Measurements from ENCODE around the gene CPEB3. TPM values are rescaled to one million over a fixed set of nuclear protein-coding genes. Genes with fewer than 3 reads are reported as not detected.

CPEB3 gene
- total and polyA plus RNA-seq, 4 donors = 2.1 to 8.4 (median 5.1) TPM

DNA sequence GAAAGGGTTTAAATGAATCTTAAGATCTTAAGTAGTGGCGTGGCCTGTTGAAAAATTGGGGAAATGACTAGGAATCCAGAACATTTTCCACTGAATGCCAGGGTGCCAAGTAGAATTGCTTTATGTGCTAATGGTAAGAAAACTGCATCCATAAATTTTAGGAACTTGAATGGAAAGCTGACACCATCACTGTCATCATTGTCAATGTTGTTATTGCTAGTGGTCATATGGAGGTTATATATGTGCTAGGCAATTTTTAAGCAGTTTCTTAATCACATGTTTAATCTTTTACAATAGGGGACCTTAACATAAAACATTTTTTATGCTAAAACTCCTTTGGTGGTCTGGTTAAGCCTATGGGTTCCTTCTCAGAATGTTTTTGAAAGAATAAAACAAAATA is 13.2 kb upstream of the CPEB3 start:
- no peak for TF ChIP-seq FOXA2 (IDR thresholded peaks at IDR 0.05)
- no peak for TF ChIP-seq NR2F2 (IDR thresholded peaks at IDR 0.05)
- no peak for TF ChIP-seq JUND (IDR thresholded peaks at IDR 0.05)
- no peak for TF ChIP-seq RAD21 (IDR thresholded peaks at IDR 0.05)
- no peak for TF ChIP-seq GABPA (IDR thresholded peaks at IDR 0.05 in 1 of 2, conservative IDR thresholded peaks at IDR 0.05 in 1 of 2)
- TF ChIP-seq REST (IDR thresholded peaks at IDR 0.05) = no peak
- no peak for TF ChIP-seq HNF4A (conservative IDR thresholded peaks at IDR 0.05)
- no peak for TF ChIP-seq HNF4G (IDR thresholded peaks at IDR 0.05)
- TF ChIP-seq, protein P1, sequence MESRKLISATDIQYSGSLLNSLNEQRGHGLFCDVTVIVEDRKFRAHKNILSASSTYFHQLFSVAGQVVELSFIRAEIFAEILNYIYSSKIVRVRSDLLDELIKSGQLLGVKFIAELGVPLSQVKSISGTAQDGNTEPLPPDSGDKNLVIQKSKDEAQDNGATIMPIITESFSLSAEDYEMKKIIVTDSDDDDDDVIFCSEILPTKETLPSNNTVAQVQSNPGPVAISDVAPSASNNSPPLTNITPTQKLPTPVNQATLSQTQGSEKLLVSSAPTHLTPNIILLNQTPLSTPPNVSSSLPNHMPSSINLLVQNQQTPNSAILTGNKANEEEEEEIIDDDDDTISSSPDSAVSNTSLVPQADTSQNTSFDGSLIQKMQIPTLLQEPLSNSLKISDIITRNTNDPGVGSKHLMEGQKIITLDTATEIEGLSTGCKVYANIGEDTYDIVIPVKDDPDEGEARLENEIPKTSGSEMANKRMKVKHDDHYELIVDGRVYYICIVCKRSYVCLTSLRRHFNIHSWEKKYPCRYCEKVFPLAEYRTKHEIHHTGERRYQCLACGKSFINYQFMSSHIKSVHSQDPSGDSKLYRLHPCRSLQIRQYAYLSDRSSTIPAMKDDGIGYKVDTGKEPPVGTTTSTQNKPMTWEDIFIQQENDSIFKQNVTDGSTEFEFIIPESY (IDR thresholded peaks at IDR 0.05) = no peak
- TF ChIP-seq ATF3 (IDR thresholded peaks at IDR 0.05) = no peak
- TF ChIP-seq SP1 (IDR thresholded peaks at IDR 0.05) = no peak
- TF ChIP-seq EGR1 (IDR thresholded peaks at IDR 0.05; ENCODE audit: low read depth in 2 of 2) = no peak
- TF ChIP-seq, protein P2, sequence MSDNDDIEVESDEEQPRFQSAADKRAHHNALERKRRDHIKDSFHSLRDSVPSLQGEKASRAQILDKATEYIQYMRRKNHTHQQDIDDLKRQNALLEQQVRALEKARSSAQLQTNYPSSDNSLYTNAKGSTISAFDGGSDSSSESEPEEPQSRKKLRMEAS (IDR thresholded peaks at IDR 0.05) = no peak
- no peak for TF ChIP-seq TAF1 (conservative IDR thresholded peaks at IDR 0.05)
- no peak for TF ChIP-seq YY1 (IDR thresholded peaks at IDR 0.05)
- TF ChIP-seq, protein P3, sequence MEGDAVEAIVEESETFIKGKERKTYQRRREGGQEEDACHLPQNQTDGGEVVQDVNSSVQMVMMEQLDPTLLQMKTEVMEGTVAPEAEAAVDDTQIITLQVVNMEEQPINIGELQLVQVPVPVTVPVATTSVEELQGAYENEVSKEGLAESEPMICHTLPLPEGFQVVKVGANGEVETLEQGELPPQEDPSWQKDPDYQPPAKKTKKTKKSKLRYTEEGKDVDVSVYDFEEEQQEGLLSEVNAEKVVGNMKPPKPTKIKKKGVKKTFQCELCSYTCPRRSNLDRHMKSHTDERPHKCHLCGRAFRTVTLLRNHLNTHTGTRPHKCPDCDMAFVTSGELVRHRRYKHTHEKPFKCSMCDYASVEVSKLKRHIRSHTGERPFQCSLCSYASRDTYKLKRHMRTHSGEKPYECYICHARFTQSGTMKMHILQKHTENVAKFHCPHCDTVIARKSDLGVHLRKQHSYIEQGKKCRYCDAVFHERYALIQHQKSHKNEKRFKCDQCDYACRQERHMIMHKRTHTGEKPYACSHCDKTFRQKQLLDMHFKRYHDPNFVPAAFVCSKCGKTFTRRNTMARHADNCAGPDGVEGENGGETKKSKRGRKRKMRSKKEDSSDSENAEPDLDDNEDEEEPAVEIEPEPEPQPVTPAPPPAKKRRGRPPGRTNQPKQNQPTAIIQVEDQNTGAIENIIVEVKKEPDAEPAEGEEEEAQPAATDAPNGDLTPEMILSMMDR (IDR thresholded peaks at IDR 0.05; ENCODE audit: low read depth, low read length, missing input control) = no peak
- TF ChIP-seq FOXA1 (IDR thresholded peaks at IDR 0.05) = no peak
- Histone ChIP-seq H3K27me3 (ENCODE audit: control insufficient read depth in 4 of 4, insufficient read depth in 4 of 4, low read length in 3 of 4) (no peaks in the 10 kb centered on the region), H3K27ac (ENCODE audit: low read depth in 1 of 2, low read length in 2 of 2) (no peak overlapping the region), H3K36me3 (ENCODE audit: control insufficient read depth in 4 of 4, insufficient read depth in 3 of 4, low read depth in 1 of 4, low read length in 3 of 4) (peaks cover 0 to 2% (median 0%) of the 10 kb centered on the region in 4 donors), H3K4me1 (ENCODE audit: control insufficient read depth in 4 of 4, insufficient read depth in 4 of 4, low read length in 3 of 4) (no peaks in the 10 kb centered on the region), H3K9ac (ENCODE audit: low read depth in 1 of 2, low read length in 2 of 2) (no peak overlapping the region), H3K4me3 (ENCODE audit: low read depth in 1 of 3, low read length in 3 of 3) (no peak overlapping the region), H3K9me3 (ENCODE audit: control insufficient read depth in 4 of 4, low read length in 3 of 4) (no peaks in the 10 kb centered on the region)
- WGBS = 97% methylated on average over 1 of the region's 1 CpG
- no peak for DNase-seq (ENCODE audit: low spot score)

DNA sequence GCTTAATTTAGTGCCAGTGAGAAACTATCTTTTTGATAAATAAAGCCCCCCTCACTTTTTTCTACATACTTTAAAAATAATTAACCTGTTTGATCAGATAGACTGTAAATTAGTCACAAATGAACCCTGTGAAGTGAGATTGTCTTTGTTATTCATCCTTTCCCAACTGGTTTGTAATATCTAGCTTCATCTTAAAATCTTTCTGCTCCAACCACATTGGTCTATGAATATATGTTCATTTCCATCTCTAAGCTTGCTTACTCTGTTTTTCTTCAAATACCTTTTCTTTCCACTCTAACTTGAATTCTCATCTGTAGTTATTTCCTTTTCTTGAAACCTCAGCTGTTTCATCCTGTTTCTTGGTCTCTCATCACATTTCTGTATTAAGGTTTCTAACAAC is 12.2 kb upstream of the CPEB3 start:
- Histone ChIP-seq H3K9me3 (ENCODE audit: control insufficient read depth in 4 of 4, low read length in 3 of 4) (no peaks in the 10 kb centered on the region), H3K27me3 (ENCODE audit: control insufficient read depth in 4 of 4, insufficient read depth in 4 of 4, low read length in 3 of 4) (no peaks in the 10 kb centered on the region), H3K4me1 (ENCODE audit: control insufficient read depth in 4 of 4, insufficient read depth in 4 of 4, low read length in 3 of 4) (no peaks in the 10 kb centered on the region), H3K27ac (ENCODE audit: low read depth in 1 of 2, low read length in 2 of 2) (no peak overlapping the region), H3K9ac (ENCODE audit: low read depth in 1 of 2, low read length in 2 of 2) (no peak overlapping the region), H3K4me3 (ENCODE audit: low read depth in 1 of 3, low read length in 3 of 3) (no peak overlapping the region), H3K36me3 (ENCODE audit: control insufficient read depth in 4 of 4, insufficient read depth in 3 of 4, low read depth in 1 of 4, low read length in 3 of 4) (peaks cover 0 to 2% (median 0%) of the 10 kb centered on the region in 4 donors)
- no peak for DNase-seq (ENCODE audit: low spot score)
- no peak for TF ChIP-seq GABPA (IDR thresholded peaks at IDR 0.05 in 1 of 2, conservative IDR thresholded peaks at IDR 0.05 in 1 of 2)
- no peak for TF ChIP-seq YY1 (IDR thresholded peaks at IDR 0.05)
- TF ChIP-seq SP1 (IDR thresholded peaks at IDR 0.05) = no peak
- no peak for TF ChIP-seq ATF3 (IDR thresholded peaks at IDR 0.05)
- TF ChIP-seq NR2F2 (IDR thresholded peaks at IDR 0.05) = no peak
- TF ChIP-seq HNF4A (conservative IDR thresholded peaks at IDR 0.05) = no peak
- TF ChIP-seq, protein P2 (IDR thresholded peaks at IDR 0.05) = no peak
- no peak for TF ChIP-seq JUND (IDR thresholded peaks at IDR 0.05)
- no peak for TF ChIP-seq RXRA (IDR thresholded peaks at IDR 0.05)
- TF ChIP-seq FOXA1 (IDR thresholded peaks at IDR 0.05) = no peak
- TF ChIP-seq, protein P3 (IDR thresholded peaks at IDR 0.05; ENCODE audit: low read depth, low read length, missing input control) = no peak

All from liver (tissue), 9 donors.